Mammary epithelial cell (primary cell): ENCODE results near the gene P2RX7.

Experiments
- EZH2 ChIP-seq: IDR thresholded peaks from 2 replicates; pipeline ENCODE4 v1.6.1; 2012; ENCODE audit warnings: low read length, inconsistent platforms, borderline replicate concordance
- TF ChIP-seq, protein P1 (sequence below), 2 donors: IDR thresholded peaks in 1 of 2; conservative IDR thresholded peaks in 1 of 2; 2 replicates each; pipeline ENCODE4 v1.5.1; 2011 to 2012; ENCODE audit warnings: inconsistent platforms in 2 of 2, low read length in 2 of 2, mild to moderate bottlenecking in 2 of 2, control low read depth in 1 of 2, low read depth in 1 of 2; ENCODE audit not compliant: insufficient read depth in 1 of 2; ENCODE audit errors: extremely low read depth in 1 of 2

- TF ChIP-seq, protein P1, sequence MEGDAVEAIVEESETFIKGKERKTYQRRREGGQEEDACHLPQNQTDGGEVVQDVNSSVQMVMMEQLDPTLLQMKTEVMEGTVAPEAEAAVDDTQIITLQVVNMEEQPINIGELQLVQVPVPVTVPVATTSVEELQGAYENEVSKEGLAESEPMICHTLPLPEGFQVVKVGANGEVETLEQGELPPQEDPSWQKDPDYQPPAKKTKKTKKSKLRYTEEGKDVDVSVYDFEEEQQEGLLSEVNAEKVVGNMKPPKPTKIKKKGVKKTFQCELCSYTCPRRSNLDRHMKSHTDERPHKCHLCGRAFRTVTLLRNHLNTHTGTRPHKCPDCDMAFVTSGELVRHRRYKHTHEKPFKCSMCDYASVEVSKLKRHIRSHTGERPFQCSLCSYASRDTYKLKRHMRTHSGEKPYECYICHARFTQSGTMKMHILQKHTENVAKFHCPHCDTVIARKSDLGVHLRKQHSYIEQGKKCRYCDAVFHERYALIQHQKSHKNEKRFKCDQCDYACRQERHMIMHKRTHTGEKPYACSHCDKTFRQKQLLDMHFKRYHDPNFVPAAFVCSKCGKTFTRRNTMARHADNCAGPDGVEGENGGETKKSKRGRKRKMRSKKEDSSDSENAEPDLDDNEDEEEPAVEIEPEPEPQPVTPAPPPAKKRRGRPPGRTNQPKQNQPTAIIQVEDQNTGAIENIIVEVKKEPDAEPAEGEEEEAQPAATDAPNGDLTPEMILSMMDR (conservative IDR thresholded peaks at IDR 0.05 in 1 of 2, IDR thresholded peaks at IDR 0.05 in 1 of 2; ENCODE audit: extremely low read depth in 1 of 2, insufficient read depth in 1 of 2, low read depth in 1 of 2, low read length in 2 of 2), result no peak
- TF ChIP-seq EZH2, result no peak
These were observed 55.6 kb downstream of the P2RX7 start for GRCh38 chr12:121188227-121188626.
